HG03432 (cell line): ENCODE results near the gene ICA1.

ENCODE experiments used
- ATAC-seq: cut with Tn5 transposase; IDR thresholded peaks from one replicate; pipeline ENCODE4 v1.9.1; 2021; ENCODE audit warnings: mild to moderate bottlenecking, moderate library complexity; ENCODE audit not compliant: unreplicated experiment

Gene ICA1

DNA sequence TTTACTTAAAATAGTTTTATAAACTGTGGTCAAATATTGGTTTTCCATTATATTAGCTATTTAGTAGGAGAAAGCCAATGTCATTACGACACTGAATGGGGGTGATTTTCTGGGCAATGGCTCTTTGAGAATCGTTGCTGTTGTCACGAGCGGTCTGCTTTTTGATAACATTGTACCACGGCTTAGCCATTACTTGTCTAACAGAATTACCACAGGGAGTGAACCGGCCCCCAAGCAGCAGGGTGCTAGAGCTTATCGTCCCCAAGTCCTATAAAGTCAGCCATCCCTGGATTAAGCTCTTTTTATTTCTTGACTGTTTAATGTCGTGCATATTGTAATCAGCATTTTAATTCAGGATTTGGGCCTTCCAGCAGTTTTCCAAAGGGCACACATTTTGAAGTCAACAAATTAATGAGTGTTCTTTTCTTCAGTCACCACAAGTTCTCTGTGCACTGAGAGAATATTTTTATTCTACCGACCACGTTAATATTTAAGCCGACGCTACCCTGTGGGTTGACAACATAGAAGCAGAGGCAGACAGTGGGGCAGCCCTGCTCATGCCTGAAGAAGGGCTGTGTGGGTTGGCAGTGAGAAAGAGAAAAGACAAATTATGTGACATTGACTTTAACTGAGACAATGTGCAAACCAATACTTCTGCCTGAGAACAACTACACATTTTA, 125.8 kb downstream of the ICA1 start:
- ATAC-seq, result no peak

DNA sequence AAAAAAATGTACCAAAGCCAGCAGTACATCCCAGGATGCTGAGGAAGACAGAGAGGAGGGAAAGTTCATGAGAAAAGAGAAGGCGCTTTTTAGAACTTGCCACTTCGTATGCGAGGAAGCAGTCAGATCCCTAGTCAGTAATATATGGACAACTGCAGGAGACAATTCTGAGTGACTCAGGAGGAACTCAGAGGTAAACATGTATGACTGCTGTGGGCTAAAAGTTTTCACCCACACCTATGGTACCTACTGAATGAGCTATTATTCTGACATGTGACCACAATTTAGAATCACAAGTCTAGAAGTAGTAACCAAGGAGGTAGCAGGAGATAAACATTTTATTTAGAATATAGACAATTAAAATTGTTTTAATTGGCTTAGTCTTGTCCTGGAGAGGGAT, 126.5 kb downstream of the ICA1 start:
- no peak for ATAC-seq

DNA sequence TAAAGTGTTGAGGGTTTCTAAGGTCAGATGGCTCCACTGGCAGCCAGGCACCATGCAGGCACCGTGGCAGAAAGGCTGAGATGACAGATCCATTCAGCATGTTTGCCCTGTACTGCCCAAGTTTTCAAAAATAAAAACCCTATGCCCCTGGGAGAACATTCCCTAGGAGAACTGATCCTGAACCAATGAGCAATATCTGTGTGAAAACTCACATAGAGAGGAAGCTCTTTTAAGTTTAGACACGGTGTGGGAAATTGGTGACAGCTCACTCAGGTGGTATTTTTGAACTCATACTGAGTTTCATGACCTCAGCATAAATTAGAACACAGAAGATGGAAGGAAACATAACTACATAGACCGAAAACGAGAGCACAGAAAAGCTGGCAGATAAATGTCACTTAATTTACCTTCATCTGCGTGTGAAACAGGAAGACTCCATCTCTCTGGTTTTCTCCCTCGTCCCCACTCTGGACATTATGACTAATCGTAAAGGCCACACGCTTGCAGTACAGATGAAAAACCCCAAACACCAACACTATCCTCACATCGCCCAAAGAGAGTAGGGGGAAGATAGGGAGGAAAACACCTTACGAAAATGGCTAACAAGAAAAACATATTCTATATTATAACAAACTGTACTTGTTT, 127.8 kb downstream of the ICA1 start:
- ATAC-seq, result peak; percentile 72

DNA sequence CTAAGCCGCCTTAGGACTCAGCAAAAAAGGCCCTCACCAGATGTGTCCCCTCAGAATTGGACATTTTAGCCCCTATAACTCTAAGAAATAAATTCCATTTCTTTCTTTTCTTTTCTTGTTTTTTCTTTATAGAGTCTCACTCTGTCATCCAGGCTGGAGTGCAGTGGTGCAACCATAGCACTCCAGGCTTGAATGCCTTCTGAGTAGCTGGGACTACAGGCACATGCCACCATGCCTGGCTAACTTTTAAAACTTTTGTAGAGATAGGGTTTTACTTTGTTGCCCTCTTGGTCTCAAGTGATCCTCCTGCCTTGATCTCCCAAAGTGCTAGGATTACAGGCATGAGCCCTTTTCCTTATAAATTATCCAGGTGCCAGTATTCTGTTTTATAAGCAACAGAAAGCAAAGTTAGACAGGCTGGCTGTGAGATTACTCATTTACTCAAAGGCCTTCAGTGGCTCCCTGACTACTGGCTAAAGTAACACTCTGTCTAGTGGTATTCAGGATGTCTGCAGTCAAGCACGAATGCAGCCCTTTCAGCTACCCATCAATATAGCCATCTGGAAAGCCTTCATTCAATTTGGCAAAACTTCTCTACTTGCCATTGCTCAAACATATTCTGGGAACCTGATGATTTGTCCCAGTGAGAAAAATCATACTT, 128.6 kb downstream of the ICA1 start:
- peak; percentile 24 for ATAC-seq

DNA sequence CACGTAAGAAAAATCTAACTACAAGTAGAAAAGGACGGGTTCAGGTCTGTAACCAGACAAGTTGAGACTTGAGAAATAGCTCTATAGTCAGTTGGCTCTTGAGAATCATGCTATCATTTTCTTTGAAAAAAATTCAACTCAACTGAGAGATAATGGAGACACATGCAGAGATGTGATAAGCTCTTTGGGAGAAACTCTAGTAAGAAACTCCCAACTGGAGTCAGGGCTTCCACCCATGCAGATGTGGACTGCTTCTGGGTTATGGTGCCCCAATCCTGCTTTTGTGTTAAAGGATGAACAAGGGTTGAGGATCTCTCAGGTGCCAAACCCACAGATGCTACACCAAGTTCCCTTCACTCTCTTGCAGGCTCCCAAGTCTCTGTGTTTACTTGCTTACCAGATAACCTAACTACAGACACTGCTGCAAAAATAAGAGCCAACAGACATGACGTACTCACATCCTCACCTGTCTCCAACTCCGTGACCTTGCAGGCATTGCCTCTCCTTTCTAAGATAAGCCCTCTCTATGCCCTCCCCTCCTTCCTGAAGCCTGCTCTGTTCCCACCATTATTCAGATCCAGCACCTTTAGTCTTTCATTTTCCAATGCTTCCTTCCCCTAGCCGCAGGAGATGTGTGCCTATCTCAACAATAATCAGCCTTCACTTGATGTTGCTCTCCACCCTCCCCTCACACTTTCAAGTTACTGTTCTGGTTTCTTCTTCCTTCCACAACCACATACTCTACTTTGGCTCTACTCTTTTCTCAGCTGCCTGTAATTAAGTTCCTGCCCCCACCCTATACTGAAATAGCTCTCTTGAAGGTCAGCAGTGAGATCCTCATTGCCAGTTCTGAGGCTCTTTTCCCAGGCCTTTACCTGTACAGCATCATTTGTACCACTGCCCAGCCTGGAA, 130.0 kb downstream of the ICA1 start:
- peak; percentile 54 for ATAC-seq

DNA sequence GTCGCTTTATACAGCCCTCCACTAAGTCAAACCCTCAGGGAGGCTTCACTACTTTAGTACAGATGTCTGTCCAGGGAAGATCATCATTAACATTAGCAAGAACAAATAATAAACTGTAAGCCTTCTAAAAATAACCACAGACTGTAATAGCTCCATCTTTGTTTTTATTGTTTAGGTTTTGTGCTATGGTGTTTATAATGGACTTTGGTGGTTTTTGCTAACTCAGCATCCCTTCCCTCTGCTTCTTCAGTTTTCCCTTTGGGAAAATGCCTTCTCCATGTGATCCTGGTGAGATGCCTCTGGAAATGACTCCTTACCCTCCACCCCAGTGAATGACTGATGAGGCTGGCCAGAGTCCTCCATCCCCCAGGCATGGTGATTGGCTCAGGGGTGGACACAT, 131.3 kb downstream of the ICA1 start:
- no peak for ATAC-seq

DNA sequence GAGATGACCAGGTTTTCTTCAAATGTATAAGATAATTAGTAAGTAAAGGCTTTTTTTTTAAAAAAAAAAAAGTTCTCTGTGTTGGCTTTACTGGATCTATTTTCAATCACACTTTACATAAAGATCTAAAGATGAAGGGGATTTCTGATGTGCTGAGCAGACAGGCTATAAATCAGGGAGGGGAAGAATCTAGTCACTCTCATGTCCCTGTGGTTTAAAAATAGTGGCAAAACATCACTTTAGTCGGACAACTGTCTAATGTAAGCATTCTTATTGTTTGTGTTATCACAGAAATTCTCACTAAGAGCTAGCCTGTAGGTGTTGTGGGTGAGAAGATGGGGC, 132.7 kb downstream of the ICA1 start:
- no peak for ATAC-seq

DNA sequence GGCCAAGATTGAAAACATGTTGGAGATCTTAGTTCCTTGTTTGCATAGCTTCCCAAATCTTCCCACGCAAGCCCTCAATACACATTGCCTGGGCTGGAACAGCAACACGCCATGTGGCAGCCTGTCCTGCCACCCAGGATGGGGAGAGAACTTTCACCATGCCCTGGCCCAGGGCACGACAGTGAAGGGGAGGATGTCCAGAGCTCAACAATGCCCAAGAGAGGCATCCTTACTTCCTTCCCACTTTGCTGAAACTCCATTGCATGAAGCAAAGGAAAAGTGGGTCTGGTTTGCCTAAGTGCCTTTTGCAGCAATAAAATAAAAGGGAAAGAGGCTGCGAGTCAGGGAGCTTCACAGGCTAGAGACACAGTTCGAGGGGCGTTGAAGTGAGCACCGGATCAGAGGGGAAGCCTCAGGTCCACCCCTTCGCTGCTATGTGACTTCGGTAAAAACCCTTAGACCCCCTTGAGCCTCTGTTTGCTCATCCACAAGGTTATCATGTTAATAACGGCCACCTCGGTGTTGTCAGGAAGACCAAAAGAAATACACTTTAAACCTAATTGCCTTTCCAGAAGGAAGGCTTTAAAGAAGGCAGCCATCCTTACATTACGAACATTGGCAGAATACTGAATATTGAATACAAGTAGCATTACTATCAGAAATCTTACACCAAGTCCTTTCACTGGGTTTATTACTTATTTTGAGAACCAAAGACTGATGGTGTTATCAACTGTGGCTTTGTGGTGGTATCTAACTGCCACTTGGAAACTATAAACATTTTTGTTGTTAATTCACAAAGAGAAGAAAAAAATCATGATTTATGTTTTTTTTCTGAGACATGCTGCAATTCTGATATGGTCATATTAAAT, 133.3 kb downstream of the ICA1 start:
- no peak for ATAC-seq

DNA sequence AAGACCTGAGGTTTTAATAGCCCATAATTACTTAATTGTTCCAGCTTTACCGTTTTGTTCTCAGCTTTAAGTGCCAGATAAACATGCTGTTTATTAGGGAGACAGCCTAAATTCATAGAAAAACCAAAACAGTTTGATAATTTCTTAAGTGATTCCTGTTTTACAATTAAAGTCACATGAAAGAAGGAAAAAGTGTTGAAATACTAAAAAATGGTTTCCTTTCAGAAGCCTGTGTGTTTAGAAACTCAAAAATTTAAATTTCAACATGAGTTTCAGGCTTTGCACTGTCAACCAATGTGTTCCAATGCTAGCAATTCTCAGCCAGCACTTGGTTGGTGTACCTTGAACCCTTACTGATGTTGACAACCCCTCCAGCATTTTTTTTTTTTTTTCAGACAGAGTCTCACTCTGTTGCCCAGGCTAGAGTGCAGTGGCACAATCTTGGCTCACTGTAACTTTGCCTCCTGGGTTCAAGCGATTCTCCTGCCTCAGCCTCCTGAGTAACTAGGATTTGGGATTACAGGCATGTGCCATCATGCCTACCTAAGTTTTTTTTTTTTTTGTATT, 135.3 kb downstream of the ICA1 start:
- ATAC-seq, result no peak

DNA sequence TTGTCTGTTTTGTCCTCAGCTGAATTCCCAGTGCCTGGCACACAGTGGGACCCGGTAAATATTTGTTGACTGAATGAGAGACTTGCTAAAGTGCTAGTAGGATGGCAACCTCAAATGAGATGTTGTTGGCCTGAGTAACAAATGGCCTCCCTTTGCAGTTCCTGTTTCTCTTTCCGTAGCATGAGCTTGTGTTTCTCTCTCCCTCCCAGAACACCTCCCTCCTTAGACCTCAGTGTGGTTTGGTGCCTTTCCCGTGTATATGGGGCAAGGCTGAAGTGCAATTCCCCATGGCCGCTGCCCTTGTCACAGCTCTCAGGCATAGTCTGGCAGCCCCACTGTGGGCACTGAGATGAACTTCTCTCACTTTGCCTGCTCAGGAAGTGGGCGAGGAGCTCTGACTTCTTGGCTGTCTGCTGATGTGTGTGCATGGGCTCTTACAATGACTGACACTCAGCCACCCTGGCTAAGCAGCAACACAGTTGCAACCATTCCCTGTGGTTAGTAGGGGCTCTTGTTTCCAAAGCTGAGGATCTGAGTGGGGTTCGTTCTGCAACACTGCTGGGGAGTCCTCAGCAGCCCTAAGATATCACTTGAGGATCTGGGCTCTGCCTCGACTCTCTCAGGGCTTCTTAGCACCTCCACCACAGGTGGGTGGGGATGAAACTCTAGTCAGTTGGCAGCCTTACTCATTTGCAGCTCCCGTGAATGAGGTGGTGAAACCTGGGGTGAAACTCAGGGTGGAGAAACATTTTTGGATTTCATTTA, 136.1 kb downstream of the ICA1 start:
- peak; percentile 80 for ATAC-seq

DNA sequence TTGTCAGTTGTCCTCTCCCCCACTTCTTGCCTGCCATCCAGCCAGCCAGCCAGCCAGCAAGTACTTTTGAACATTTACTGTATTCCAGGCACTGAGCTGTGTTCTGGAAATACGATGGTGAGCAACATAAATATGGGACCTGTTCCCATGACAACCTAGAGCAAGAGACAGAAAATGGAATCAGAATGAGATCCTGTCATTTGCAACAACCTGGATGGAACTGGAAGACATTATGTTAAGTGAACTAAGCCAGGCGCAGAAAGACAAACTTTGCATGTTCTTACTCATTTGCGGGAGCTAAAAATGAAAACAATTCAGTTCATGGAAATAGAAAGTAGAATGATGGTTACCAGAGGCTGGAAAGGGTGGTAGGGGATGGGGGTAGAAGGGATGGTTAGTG, 140.7 kb downstream of the ICA1 start:
- no peak for ATAC-seq

DNA sequence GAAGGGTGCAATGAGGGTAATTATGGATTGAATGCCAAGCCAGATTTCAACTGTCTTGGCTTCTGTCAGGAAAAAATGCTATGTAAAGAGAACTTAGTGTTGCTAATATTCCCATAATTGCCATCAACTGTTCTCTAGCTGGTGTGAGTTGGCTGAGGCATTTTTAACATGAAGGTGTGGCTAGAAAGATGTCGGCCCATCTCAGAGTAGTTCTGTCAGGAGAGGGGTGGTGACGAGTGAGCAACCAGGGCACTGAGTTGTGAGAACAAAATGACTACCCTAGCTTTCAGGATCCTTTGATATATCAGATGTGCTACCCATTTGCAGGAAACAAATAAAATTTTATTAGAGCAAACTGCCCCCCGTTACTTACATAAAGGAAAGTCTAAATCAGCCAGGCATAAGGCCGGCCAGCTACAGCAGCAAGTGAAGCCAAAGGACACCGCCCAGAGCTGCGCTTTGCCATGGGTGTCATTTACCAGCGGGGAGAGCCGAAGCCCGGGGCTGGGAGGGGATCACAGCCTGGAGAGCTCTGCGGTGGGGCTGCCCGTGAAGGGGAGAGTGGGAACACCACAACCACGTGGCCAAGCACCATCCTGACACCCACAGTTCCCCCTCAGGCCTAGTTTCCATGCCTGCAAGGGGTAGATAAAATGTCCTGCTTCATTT, 141.4 kb downstream of the ICA1 start:
- ATAC-seq, result no peak

DNA sequence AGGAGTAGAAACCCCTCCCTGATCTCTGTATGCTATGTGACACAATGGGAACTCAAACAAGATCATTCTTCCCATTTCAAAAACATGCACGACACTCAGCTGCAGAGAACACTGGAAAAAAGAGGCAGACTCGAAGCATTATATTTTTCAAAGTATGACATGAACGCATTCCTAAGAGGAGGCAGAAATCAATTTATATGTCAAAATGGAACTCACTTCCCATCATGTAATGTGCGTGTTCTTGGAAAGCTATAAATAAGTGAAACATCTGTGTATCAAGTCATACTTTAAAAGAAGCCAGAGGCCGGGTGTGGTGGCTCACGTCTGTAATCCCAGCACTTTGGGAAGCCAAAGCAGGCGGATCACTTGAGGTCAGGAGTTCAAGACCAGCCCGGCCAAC, 142.7 kb downstream of the ICA1 start:
- ATAC-seq, result no peak

DNA sequence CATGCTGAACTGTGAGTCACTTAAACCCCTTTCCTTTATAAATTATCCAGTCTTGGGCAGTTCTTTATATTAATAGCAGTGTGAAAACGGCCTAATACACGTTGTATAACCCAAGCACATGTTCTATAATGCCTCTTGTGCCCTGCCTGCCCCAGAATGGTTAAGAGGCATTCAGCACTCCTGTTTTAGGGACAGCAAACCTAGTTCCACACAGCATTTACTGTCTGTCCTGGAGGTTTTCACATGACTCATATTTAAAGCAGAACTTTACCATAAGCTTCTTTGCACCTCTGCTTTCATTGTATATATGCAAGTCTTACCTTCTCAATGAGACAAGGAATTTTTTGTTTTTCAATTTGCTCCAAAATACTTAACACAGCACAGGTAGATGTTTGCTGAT, 144.8 kb downstream of the ICA1 start:
- ATAC-seq, result no peak

DNA sequence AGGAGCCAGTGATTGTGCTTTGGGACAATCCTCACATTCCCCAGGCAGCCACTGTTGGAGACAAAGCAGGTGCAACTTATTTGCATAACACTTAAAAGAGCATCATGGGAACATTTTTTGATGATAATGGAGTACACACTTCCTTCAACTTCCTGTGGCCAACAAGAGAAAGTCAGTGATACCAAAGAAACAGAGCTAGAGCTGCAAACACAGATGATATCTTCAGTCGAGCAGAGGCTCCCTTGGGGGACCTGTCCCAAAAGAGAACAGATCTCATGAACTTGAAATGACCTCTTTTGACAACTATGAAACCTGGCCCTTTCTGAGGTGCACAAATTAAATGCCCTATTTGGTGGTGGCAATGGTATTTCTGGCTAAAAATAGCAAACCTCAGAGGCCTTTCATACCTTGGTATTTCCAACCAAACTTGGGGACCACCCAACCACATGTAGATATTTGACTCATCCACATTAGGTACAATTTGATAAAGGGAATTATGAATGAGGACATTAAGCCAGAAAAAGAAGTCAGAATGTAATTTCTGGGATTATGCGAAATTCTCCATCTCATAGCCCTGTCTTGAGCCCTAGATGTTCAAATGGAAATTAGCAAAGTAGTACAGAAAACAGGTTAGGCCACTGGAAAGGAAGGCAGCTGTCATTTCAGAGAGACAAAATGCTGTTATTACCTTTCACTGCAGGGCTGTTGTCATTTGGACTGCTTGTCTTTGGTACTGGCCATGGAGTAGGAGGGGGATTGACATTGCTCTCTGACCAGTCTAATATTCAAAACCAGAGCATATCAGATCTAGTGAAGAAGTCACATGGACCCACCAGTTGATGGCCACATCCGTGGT, 146.2 kb downstream of the ICA1 start:
- peak; percentile 95 for ATAC-seq

DNA sequence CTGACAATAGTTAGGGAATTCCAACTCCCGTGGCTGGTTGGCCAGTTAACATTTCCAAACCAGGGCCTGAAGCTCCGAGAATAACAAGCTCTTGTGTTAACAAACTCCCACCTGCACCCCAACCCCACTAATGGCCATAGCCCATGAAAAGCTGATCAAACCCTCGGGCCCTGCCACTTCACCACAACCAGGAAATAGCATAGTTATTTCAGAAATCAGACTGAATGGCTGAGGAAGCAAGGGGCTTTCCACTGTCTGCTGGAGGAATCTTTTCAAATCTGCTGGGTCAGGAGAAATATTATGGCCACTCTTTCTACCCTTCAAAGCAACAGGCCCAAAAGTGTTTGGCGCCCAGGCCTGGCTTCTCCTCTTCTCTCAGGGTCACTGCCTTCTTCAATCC, 147.8 kb downstream of the ICA1 start:
- peak; percentile 28 for ATAC-seq

DNA sequence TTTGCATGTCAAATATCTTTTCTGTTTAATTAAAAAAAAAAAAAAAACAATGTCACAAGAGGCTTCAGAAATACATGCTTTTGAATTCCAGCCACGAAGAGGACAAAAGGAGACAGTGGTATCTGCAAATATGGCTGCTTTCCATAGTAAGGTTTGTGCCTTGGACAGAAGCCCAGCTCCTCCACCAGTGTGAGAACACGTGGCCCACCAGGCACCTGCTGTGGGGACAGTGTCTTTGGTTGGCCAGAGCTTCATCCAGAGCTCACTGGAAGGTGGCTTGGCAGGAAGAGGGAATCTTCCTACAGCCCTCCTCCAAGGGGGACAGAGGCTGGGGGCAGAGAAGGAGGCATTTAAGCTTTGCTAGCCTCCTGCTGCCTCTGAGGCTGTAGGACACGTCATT, 148.8 kb downstream of the ICA1 start:
- no peak for ATAC-seq

DNA sequence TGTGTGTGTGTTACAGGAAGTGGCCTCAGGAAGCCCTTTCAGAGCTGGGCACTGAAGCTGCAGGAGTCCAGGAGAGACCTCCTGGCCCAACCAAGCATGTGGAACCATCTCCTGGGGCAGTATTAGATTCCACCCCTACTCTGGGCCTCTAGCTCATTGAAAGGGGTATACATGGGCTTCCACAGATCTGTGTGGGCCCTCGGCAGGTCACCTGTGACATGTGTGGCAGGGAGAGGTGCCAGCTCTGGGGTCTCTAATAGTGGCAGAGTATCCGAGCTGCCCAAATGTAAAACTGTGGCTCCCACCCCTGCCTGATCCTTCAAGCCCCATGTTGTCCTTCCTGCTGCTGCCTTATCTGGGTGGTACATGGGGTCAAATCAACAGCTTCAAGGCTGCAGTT, 149.3 kb downstream of the ICA1 start:
- ATAC-seq, result no peak
